Neuronal stem cell (in vitro differentiated cells): Measurements from ENCODE around the gene ELN.

ENCODE experiments used
- DNase-seq: peaks from one replicate; pipeline ENCODE4 v3.0.0-alpha.2; 2013; ENCODE audit warnings: low spot score
- H2AFZ ChIP-seq: one replicate; pipeline ENCODE4 v1.6.1; 2013; ENCODE audit warnings: mild to moderate bottlenecking, low read length, inconsistent platforms
- H2AK5ac ChIP-seq: 2 replicates; pipeline ENCODE4 v1.6.1; 2013; ENCODE audit warnings: low read depth, mild to moderate bottlenecking, inconsistent platforms, low read length, moderate library complexity, mixed read lengths
- H2BK120ac ChIP-seq: 2 replicates; pipeline ENCODE4 v1.6.1; 2013; ENCODE audit warnings: low read depth, mild to moderate bottlenecking, inconsistent platforms, low read length, moderate library complexity, mixed read lengths
- H2BK12ac ChIP-seq: one replicate; pipeline ENCODE4 v1.6.1; 2013; ENCODE audit warnings: low read length, inconsistent platforms
- H2BK15ac ChIP-seq: 2 replicates; pipeline ENCODE4 v1.6.1; 2013; ENCODE audit warnings: mild to moderate bottlenecking, low read length, inconsistent platforms, mixed read lengths
- H2BK5ac ChIP-seq: one replicate; pipeline ENCODE4 v1.6.1; 2013; ENCODE audit warnings: inconsistent platforms, mild to moderate bottlenecking, low read length, moderate library complexity
- H3K14ac ChIP-seq: one replicate; pipeline ENCODE4 v1.6.1; 2013; ENCODE audit warnings: low read length, inconsistent platforms
- H3K18ac ChIP-seq: 2 replicates; pipeline ENCODE4 v1.6.1; 2013; ENCODE audit warnings: low read length, inconsistent platforms
- H3K23ac ChIP-seq: 2 replicates; pipeline ENCODE4 v1.6.1; 2013; ENCODE audit warnings: low read depth, mild to moderate bottlenecking, mixed read lengths, low read length, inconsistent platforms; ENCODE audit not compliant: poor library complexity
- H3K27ac ChIP-seq: replicated peaks from 3 replicates; pipeline ENCODE4 v1.5.1; 2013; ENCODE audit warnings: low read length, inconsistent platforms
- H3K27me3 ChIP-seq, 3 experiments: 2 replicates each; pipeline ENCODE4 v1.6.1; 2013; ENCODE audit warnings: low read length in 3 of 3, mild to moderate bottlenecking in 2 of 3, inconsistent platforms in 1 of 3, low read depth in 1 of 3, mixed read lengths in 1 of 3, moderate library complexity in 1 of 3; ENCODE audit not compliant: control insufficient read depth in 3 of 3, insufficient read depth in 3 of 3
- H3K36me3 ChIP-seq, 2 donors: replicated peaks in 1 of 2; 2 replicates each; pipeline ENCODE4 v1.6.1; 2013; ENCODE audit warnings: low read length in 2 of 2; ENCODE audit not compliant: control insufficient read depth in 2 of 2, insufficient read depth in 2 of 2
- H3K4ac ChIP-seq: 2 replicates; pipeline ENCODE4 v1.6.1; 2013; ENCODE audit warnings: inconsistent platforms, mild to moderate bottlenecking, low read length, moderate library complexity
- H3K4me1 ChIP-seq, 2 donors: 1 replicate in 1 of 2; 2 replicates in 1 of 2; pipeline ENCODE4 v1.6.1; 2013; ENCODE audit warnings: low read length in 2 of 2, low read depth in 1 of 2; ENCODE audit not compliant: control insufficient read depth in 2 of 2, insufficient read depth in 1 of 2
- H3K4me2 ChIP-seq: one replicate; pipeline ENCODE4 v1.6.1; 2013; ENCODE audit warnings: mild to moderate bottlenecking, low read length, inconsistent platforms; ENCODE audit not compliant: insufficient read depth, poor library complexity, severe bottlenecking
- H3K4me3 ChIP-seq, 2 donors: 2 replicates each; pipeline ENCODE4 v1.5.1; 2013; ENCODE audit warnings: low read length in 2 of 2, mild to moderate bottlenecking in 2 of 2, inconsistent platforms in 1 of 2, moderate library complexity in 1 of 2
- H3K79me1 ChIP-seq: one replicate; pipeline ENCODE4 v1.6.1; 2013; ENCODE audit warnings: low read depth, mild to moderate bottlenecking, inconsistent platforms, low read length, moderate library complexity
- H3K9ac ChIP-seq: one replicate; pipeline ENCODE4 v1.6.1; 2013; ENCODE audit warnings: mild to moderate bottlenecking, low read depth, low read length, inconsistent platforms; ENCODE audit not compliant: poor library complexity
- H3K9me3 ChIP-seq, 2 donors: replicated peaks in 1 of 2; 2 replicates each; pipeline versions ENCODE3 to v1.6.1; 2013; ENCODE audit warnings: low read length in 2 of 2, mild to moderate bottlenecking in 2 of 2, inconsistent platforms in 1 of 2, low read depth in 1 of 2, mixed read lengths in 1 of 2, moderate library complexity in 1 of 2; ENCODE audit not compliant: control insufficient read depth in 2 of 2, insufficient read depth in 1 of 2
- H4K8ac ChIP-seq: one replicate; pipeline ENCODE4 v1.6.1; 2013; ENCODE audit warnings: low read depth, mild to moderate bottlenecking, inconsistent platforms, low read length, moderate library complexity
- H4K91ac ChIP-seq: one replicate; pipeline ENCODE4 v1.6.1; 2013; ENCODE audit warnings: low read length, low read depth, mild to moderate bottlenecking, inconsistent platforms; ENCODE audit not compliant: poor library complexity
- WGBS, 2 donors: extraction: QIAGEN DNeasy Blood & Tissue Kit; methylation state at CpG; one replicate each; pipeline ENCODE4 v1.1.7; 2013; ENCODE audit warnings: missing lambda C conversion rate in 2 of 2, mixed read lengths in 1 of 2; ENCODE audit not compliant: insufficient read length in 2 of 2, insufficient replicate concordance in 1 of 2; ENCODE audit errors: extremely low coverage in 2 of 2; 5-methylcytosine and 5-hydroxymethylcytosine counted together

Gene ELN

GRCh38 chr7:74059037-74059436 is 31.1 kb downstream of the ELN start:
- Histone ChIP-seq H3K27ac (no peak overlapping the region), H3K4me2 (no peak overlapping the region), H3K4me1 (peaks cover 1 to 3% of the 10 kb centered on the region in 2 donors), H3K4me3 (no peak overlapping the region), H2AK5ac (no peak overlapping the region), H3K9ac (no peak overlapping the region), H3K79me1 (no peaks in the 10 kb centered on the region), H3K23ac (no peak overlapping the region), H2BK15ac (no peak overlapping the region), H2AFZ (no peak overlapping the region), H3K36me3 (no peaks in the 10 kb centered on the region), H2BK120ac (no peak overlapping the region), H3K4ac (no peak overlapping the region), H3K9me3 (peaks cover 0 to 2% of the 10 kb centered on the region in 2 donors), H3K18ac (no peak overlapping the region), H4K8ac (no peak overlapping the region), H3K27me3 (peaks cover 0 to 4% (median 0%) of the 10 kb centered on the region in 3 experiments), H2BK5ac (no peak overlapping the region), H4K91ac (no peak overlapping the region), H2BK12ac (no peak overlapping the region), H3K14ac (no peak overlapping the region)
- no CpG with 5 or more reads among the region's 2 CpGs for WGBS, 2 donors
- DNase-seq: no peak

- no peak for DNase-seq
- Histone ChIP-seq H3K4me1 (peaks cover 1 to 3% of the 10 kb centered on the region in 2 donors), H4K8ac (no peak overlapping the region), H3K4me2 (no peak overlapping the region), H3K14ac (peak overlapping the region; percentile 90), H3K27ac (no peak overlapping the region), H3K23ac (no peak overlapping the region), H3K27me3 (peaks cover 0 to 4% (median 0%) of the 10 kb centered on the region in 3 experiments), H2AFZ (no peak overlapping the region), H3K18ac (peak overlapping the region; percentile 11), H3K9ac (no peak overlapping the region), H3K79me1 (no peaks in the 10 kb centered on the region), H2BK120ac (no peak overlapping the region), H4K91ac (no peak overlapping the region), H2AK5ac (peak overlapping the region; percentile 73), H3K36me3 (no peaks in the 10 kb centered on the region), H2BK12ac (peak overlapping the region; percentile 14), H3K4me3 (no peak overlapping the region), H3K4ac (no peak overlapping the region), H2BK5ac (peak overlapping the region; percentile 54), H3K9me3 (peaks cover 0 to 2% of the 10 kb centered on the region in 2 donors), H2BK15ac (no peak overlapping the region)
- no CpG with 5 or more reads among the region's 21 CpGs for WGBS, 2 donors
Observed at GRCh38 chr7:74059681-74060588, 32.0 kb downstream of the ELN start.

GRCh38 chr7:74061840-74062539 is 34.0 kb downstream of the ELN start:
- Histone ChIP-seq H2BK15ac (peak overlapping the region; percentile 98), H3K18ac (peak overlapping the region; percentile 44), H3K9ac (peak overlapping the region; percentile 78), H3K4me1 (peaks cover 1 to 3% of the 10 kb centered on the region in 2 donors), H3K36me3 (no peaks in the 10 kb centered on the region), H3K79me1 (no peaks in the 10 kb centered on the region), H3K27ac (no peak overlapping the region), H3K4me3 (no peak overlapping the region), H3K23ac (peak overlapping the region; percentile 95), H2AK5ac (peak overlapping the region; percentile 79), H3K14ac (peak overlapping the region; percentile 94), H3K4me2 (no peak overlapping the region), H3K4ac (no peak overlapping the region), H2AFZ (peak overlapping the region; percentile 85), H2BK5ac (peak overlapping the region; percentile 53), H3K9me3 (peaks cover 0 to 2% of the 10 kb centered on the region in 2 donors), H3K27me3 (peaks cover 0 to 4% (median 0%) of the 10 kb centered on the region in 3 experiments), H4K8ac (peak overlapping the region; percentile 23), H4K91ac (no peak overlapping the region), H2BK120ac (no peak overlapping the region), H2BK12ac (peak overlapping the region; percentile 58)
- no CpG with 5 or more reads among the region's 20 CpGs for WGBS, 2 donors
- DNase-seq: no peak

- no peak for DNase-seq
- Histone ChIP-seq H3K27ac (no peak overlapping the region), H3K4me2 (no peak overlapping the region), H3K23ac (peak overlapping the region; percentile 89), H3K79me1 (no peaks in the 10 kb centered on the region), H2BK120ac (peak overlapping the region; percentile 72), H3K4ac (no peak overlapping the region), H3K14ac (peak overlapping the region; percentile 71), H3K18ac (peak overlapping the region; percentile 83), H2BK15ac (peak overlapping the region; percentile 71), H3K27me3 (no peaks in the 10 kb centered on the region), H2AK5ac (peak overlapping the region; percentile 91), H3K4me1 (peaks cover 1 to 3% of the 10 kb centered on the region in 2 donors), H4K8ac (no peak overlapping the region), H2BK5ac (no peak overlapping the region), H3K9me3 (peaks cover 0 to 2% of the 10 kb centered on the region in 2 donors), H4K91ac (no peak overlapping the region), H3K9ac (no peak overlapping the region), H3K4me3 (no peak overlapping the region), H3K36me3 (no peaks in the 10 kb centered on the region), H2AFZ (no peak overlapping the region), H2BK12ac (peak overlapping the region; percentile 6)
- WGBS, 2 donors: no CpG with 5 or more reads among the region's 14 CpGs
Observed at GRCh38 chr7:74063223-74063641, 35.3 kb downstream of the ELN start.
